NCI-H1436 (cell line): ENCODE data around the gene ASTN2.
"Not testable (repeated sequence)": the region's sequence is repeated elsewhere in the genome, so short reads cannot be mapped to it uniquely, and the experiment has no call there.

Experiments
- DNase-seq: peaks from one replicate; lab custom pipeline; 2025; lab: John Stamatoyannopoulos, UW

Gene ASTN2

DNA sequence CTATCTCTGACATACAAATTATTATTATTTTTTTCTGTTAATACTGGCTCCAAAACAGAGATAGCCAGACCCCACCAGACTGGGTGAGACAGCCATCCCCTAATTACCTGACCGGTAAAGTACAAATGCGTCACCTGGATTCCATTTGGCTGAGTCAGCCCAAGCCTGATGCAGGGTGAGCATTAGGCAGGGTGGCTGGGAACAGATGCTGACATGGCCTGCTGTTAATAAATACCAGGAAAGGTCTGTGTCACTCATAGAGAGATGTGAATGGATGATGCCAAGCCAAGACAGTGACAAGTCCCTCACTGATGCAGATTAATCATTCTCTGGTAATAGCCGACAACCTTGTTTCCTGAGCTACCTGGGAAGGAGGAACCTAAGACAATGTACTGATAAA is 544.3 kb downstream of the ASTN2 start:
- no peak for DNase-seq

DNA sequence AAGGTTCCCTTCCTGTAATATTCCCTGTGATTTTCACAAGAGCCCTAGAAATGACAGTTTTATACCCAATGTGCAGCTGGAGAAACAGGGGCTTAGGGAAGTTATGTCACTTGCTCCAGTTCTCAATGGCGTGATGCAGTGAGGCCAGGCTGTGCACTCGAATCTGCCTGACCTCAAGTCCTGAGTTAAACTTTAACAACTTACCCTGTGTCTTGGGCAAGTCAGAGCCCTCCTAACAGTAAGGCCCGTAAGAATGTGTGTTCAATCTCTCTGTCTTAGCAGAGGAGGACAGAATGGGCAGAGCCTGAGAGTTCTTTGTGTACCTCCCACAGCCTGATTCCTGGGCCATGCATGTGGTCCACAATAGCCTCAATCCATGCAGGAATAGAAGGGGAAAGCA is 546.7 kb downstream of the ASTN2 start:
- no peak for DNase-seq

DNA sequence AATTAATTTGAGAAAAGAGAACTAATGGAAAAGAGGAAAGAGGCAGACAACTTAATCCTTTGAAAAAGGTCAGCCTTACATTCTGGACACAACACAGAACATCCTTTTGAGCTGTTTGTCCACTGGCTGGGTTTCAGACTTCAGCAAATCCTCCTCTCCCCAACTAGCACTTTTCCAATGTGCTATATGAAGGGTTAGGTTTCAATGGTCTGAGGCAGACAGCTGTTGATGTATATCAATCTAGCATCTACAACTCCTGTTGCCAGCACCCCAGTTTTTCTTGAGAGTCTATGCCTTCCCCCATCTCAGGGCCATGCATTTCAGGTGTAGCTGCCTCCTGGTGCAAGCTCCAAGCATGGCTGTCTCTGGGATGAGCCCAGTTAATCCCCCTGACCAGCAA is 553.5 kb downstream of the ASTN2 start:
- no peak for DNase-seq

- peak; percentile 16 for DNase-seq
Measured at GRCh38 chr9:116860509-116861120, 554.2 kb downstream of the ASTN2 start.

DNA sequence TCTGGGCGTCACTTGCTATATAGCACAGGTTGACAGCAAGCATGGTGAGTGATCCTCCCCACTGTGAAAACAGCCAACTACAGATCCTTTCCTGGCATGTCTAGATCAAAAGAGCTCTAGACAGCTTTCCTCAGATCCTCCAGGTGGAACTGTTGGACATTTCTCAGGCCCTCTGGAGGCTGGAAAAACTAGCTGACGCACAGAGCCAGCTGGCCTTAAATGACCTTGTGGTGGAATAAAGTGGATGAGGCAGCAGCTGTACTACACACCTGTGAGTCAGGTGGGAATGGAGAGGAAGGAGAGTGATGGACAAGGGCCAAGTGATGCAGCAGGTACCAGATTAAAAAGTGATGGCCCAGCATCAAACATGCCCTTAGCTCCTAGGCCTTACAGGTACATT is 555.1 kb downstream of the ASTN2 start:
- no peak for DNase-seq

GRCh38 chr9:116857321-116857720 is 557.5 kb downstream of the ASTN2 start:
- no peak for DNase-seq

DNA sequence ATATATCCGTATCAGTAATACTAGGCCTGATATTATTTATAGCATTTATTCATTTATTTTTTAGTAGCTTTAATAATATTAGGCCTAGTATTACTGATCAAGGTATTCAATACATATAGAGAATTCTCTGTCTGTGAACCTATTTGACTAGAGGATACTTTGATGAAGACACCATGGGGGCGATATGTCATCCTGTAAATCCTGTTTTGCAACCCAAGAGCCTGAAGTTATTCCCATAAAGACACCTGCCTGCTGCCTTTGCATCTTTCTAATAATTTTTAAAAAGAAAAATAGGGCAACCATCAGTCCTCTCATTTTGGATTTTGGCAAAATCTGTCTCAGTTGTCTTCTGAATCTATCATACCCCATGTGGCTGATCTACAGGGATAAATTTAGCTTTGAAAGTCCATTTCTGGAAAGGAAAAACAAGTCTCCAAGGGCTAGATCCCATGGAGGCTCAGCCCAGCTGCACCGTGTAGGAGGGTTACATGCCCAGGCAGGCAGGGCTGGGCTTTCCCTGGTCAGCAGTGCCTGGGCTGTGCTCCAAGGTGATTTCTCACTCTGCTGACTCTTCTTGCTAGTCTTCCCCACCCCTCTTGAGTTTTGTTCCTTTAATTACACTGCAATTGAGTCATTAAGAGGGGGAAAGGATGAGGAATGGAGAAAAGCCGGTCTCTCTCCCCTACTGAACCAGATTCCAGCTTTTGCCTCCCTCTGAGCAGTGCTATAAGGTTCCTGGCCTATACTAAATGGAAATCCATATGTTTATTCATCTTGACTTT is 558.8 kb downstream of the ASTN2 start:
- DNase-seq: no peak

GRCh38 chr9:116849721-116850120 is 565.1 kb downstream of the ASTN2 start:
- DNase-seq: no peak

GRCh38 chr9:116844621-116845020 is 570.2 kb downstream of the ASTN2 start:
- DNase-seq: no peak

DNA sequence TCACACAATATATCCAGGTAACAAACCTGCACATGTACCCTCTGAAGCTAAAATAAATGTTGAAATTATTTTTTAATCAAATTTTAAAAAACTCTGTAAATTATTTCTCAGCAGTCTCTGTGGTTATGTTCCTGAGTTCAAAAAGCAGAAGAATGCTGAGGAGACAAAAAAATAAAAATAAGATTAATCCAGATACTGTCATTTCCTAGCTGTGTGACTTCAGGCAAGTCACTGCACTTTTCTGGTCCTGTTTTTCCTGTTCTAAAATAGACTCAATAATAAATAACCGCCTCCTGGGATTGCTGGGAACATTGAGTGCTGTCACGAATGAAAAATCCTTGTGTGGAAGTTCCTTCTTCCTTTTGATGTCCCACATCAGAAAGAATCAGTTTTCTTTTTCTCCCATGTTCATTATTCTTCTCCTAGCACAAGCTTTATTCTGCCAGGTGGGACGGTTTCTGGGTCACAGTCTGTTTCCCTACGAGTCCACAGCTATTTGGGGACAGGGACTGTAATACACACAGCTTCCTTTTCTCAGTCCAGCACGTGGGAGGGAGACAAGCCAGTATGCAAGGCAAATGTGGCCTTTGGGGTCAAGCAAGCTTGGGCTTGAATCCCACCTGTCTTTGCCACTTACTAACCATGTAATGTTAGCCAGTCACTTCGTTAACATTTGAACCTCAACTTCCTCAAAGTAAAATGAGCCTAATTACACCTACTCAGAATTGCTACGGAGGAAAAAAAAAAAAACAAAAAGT is 570.8 kb downstream of the ASTN2 start:
- no peak for DNase-seq

GRCh38 chr9:116842658-116843057 is 572.2 kb downstream of the ASTN2 start:
- peak; percentile 23 for DNase-seq

DNA sequence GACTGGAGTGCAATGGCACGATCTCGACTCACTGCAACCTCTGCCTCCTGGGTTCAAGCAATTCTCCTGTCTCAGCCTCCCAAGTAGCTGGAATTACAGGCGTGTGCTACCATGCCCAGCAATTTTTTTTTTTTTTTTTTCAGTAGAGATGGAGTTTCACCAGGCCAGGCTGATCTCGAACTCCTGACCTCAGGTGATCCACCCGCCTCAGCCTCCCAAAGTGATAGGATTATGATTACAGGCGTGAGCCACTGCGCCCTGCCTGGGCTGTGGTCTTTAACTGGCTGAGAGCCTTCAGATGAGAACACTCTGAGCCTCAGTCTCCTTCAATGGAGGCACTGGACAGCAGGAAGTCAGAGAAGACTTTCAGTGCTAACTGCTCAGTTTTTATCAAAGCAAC is 576.4 kb downstream of the ASTN2 start:
- DNase-seq: not testable (repeated sequence)

GRCh38 chr9:116837018-116837989 is 577.6 kb downstream of the ASTN2 start:
- no peak for DNase-seq

DNA sequence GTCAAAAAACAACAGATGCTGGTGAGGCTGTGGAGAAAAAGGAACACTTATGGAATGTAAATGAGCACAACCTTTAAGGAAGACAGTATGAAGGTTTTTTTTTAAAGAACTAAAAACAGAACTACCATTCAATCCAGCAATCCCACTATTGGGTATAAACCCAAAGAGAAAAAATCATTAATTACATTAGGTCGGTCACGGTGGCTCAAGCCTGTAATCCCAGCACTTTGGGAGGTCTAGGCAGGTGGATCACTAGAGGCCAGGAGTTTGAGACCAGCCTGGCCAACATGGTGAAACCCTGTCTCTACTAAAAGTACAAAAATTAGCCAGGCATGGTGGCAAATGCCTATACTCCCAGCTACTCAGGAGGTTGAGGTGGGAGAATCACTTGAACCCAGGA is 584.5 kb downstream of the ASTN2 start:
- DNase-seq: not testable (repeated sequence)

- DNase-seq: no peak
Measured at GRCh38 chr9:116821633-116822229, 593.1 kb downstream of the ASTN2 start.

GRCh38 chr9:116819116-116819515 is 595.7 kb downstream of the ASTN2 start:
- no peak for DNase-seq

DNA sequence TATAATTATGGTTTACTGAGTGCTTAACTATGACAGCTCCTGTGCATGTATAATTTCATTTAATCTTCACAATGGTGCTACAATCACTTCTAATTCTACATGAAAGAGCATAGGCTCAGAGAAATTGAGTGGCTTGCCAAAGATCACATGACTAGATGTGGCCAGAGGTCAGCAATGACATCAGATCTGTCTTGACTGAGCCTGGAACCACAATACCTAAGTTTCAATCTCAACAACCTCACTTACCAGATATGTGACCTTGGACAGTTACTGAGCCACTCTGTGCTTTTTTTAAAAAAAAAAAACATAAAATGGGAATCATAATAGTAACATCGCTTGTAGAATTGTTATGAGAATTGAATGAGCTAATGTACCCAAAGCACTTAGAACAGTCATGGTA is 597.1 kb downstream of the ASTN2 start:
- no peak for DNase-seq

- DNase-seq: no peak
Measured at GRCh38 chr9:116816484-116816883, 598.4 kb downstream of the ASTN2 start.

GRCh38 chr9:116815835-116816234 is 599.0 kb downstream of the ASTN2 start:
- no peak for DNase-seq

DNA sequence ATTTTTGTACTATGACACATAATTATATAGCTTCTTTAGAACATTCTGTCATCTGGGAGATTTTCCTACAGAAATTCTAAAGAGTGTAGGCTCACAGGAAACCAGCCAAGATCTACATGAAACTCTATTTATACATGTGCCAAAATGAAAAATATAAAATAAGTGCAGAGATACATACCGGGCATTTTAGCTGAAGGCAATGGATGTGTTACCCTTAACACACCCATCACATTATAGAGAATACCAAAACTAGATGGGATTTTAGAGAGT is 601.9 kb downstream of the ASTN2 start:
- no peak for DNase-seq

- no peak for DNase-seq
Measured at GRCh38 chr9:116812231-116813030, 602.4 kb downstream of the ASTN2 start.
